PFSK-1 (cell line): Measurements from ENCODE around the gene ANKS1B.

Source experiments
- FOXP2 ChIP-seq: optimal IDR thresholded peaks from 2 replicates; pipeline ENCODE3; 2011; ENCODE audit warnings: borderline replicate concordance, control low read depth, inconsistent platforms; ENCODE audit not compliant: insufficient read depth; ENCODE audit errors: extremely low read length, extremely low read depth
- POLR2AphosphoS5 ChIP-seq: IDR thresholded peaks from 2 replicates; pipeline ENCODE4 v1.6.1; 2012; ENCODE audit warnings: low read depth, mild to moderate bottlenecking, control low read depth, low read length, moderate library complexity
- REST ChIP-seq, 2 experiments: IDR thresholded peaks; 2 replicates each; pipeline versions ENCODE4 v1.6.1 to v1.8.0; 2011 to 2012; ENCODE audit warnings: low read depth in 2 of 2, low read length in 2 of 2, control low read depth in 1 of 2, inconsistent platforms in 1 of 2, mild to moderate bottlenecking in 1 of 2, moderate library complexity in 1 of 2; ENCODE audit not compliant: insufficient read depth in 1 of 2
- SIN3A ChIP-seq: IDR thresholded peaks from 2 replicates; pipeline ENCODE4 v1.6.1; 2012; ENCODE audit warnings: mild to moderate bottlenecking, low read length, moderate library complexity, borderline replicate concordance; ENCODE audit not compliant: insufficient read depth
- TAF1 ChIP-seq: IDR thresholded peaks from 2 replicates; pipeline ENCODE4 v1.6.1; 2012; ENCODE audit warnings: low read length, control low read depth, borderline replicate concordance; ENCODE audit not compliant: insufficient read depth

Gene ANKS1B

GRCh38 chr12:99707883-99708282 lies 276.9 kb downstream of the ANKS1B start:
- no peak for TF ChIP-seq FOXP2
- no peak for TF ChIP-seq REST (IDR thresholded peaks at IDR 0.05; ENCODE audit: insufficient read depth in 1 of 2, low read depth in 2 of 2, low read length in 2 of 2)
- TF ChIP-seq POLR2AphosphoS5, result no peak
- no peak for TF ChIP-seq SIN3A
- TF ChIP-seq TAF1, result no peak

- TF ChIP-seq TAF1 (no peak), SIN3A (no peak), POLR2AphosphoS5 (no peak), REST (IDR thresholded peaks at IDR 0.05; ENCODE audit: insufficient read depth in 1 of 2, low read depth in 2 of 2, low read length in 2 of 2) (no peak), FOXP2 (no peak)
These were observed 277.8 kb downstream of the ANKS1B start for GRCh38 chr12:99706736-99707473.

- no peak for TF ChIP-seq FOXP2
- no peak for TF ChIP-seq TAF1
These were observed 280.3 kb downstream of the ANKS1B start for GRCh38 chr12:99704458-99704857.

GRCh38 chr12:99704036-99704435 lies 280.7 kb downstream of the ANKS1B start:
- TF ChIP-seq POLR2AphosphoS5 (no peak), FOXP2 (no peak), TAF1 (no peak), SIN3A (no peak), REST (IDR thresholded peaks at IDR 0.05; ENCODE audit: insufficient read depth in 1 of 2, low read depth in 2 of 2, low read length in 2 of 2) (no peak)

- no peak for TF ChIP-seq POLR2AphosphoS5
- no peak for TF ChIP-seq SIN3A
- no peak for TF ChIP-seq TAF1
- no peak for TF ChIP-seq REST (IDR thresholded peaks at IDR 0.05; ENCODE audit: insufficient read depth in 1 of 2, low read depth in 2 of 2, low read length in 2 of 2)
- TF ChIP-seq FOXP2, result no peak
These were observed 284.7 kb downstream of the ANKS1B start for GRCh38 chr12:99700032-99700431.
